ENCODE results near the gene COL4A1. TPM values are rescaled to one million over a fixed set of nuclear protein-coding genes. Genes with fewer than 3 reads are reported as not detected.

COL4A1 gene
- total RNA-seq, 1 donor from 2014 or later, result 65.2 TPM

DNA sequence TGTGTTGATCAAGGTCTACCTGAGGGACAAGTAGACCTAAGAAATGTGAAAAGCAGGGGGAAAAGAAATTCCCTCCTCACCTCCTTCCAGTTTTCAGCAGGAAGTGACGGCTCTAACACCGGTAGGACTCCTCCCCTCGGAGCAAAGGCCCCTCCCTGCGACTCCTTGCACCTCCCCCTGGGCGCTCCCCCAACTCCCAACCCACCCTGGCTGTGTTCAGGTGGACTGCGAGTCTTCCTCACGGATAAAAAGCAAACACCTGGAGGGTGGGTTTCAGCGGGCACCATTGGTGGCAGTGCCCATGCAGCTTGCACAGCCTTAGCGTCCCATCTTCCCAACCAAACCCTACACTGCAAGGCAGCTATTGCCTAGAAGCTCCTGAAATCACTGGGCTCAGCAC, 124.5 kb downstream of the COL4A1 start:
- DNase-seq (ENCODE audit: low spot score in 2 of 2), result no peak
- no peak for FAIRE-seq

DNA sequence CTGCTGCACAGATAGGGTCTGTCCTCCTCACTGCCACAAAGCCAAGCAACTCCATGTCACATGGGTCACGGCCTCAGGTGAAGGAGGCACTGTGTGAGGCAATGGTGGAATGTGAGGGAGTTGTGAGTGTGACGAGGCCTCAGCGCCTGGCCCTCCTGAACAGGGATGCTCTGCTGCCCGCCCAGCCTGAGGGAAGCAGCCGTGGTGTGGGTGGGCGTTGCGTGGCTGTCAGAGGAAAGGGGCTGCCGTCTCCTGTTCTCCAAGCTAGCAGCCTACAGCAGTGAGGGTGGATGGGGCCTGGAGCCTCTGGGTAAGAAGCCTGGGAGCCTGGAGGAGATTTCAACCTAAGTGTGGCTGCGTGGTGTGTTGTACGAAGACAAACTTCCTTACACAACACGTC, 125.0 kb downstream of the COL4A1 start:
- no peak for FAIRE-seq

DNA sequence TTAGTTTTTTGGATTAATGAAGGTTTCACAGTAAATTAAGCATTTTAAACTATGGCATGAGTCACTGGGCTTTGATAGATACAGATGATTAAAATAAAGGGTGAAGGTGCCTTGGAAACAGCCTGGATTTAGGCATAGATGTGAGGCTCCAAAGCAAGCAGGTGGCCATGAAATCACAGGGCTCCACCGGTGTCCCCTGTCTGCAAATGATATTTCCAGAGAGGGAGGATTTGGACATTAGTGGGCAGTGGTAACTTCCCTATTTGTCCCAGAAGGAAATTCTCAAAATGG, 127.2 kb downstream of the COL4A1 start:
- DNase-seq (ENCODE audit: low spot score in 2 of 2) (no peak), FAIRE-seq (no peak)

More for the DNA sequence above, 125.0 kb downstream of the COL4A1 start:
- no peak for DNase-seq (ENCODE audit: low spot score in 2 of 2)

DNA sequence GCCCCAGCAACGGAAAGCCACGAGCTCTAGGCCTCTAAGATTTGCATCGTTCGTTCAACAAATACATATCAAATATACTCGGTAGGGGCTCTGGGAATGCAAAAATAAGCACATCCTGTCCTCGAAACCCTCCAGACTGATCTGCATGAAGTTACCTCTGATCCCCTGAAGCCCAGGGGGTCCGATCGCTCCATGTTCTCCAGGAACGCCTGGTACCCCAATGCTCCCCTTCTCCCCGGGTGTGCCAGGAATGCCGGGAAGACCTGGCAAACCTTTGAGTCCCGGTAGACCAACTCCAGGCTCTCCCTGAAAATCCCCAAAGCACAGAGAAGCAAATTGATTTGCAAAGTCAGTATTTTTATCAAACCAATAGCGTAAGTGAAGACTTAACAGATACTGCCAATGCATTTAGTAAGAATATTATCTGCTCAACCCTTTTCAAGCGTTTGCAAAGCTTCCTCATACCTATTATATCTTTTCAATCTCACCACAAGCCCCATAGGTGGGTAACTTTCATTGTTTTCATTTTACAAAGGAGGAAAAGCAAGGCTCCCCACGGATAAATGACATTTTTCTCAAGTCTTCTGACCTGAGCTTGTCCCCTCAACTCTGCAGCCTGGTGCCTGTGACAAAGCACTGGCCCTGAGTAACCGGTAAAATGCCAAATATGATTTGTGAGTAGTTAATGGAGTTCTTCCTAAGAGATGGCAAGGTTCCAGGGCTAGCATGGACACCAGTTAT, 127.7 kb downstream of the COL4A1 start:
- FAIRE-seq, result no peak
- no peak for DNase-seq (ENCODE audit: low spot score in 2 of 2)

DNA sequence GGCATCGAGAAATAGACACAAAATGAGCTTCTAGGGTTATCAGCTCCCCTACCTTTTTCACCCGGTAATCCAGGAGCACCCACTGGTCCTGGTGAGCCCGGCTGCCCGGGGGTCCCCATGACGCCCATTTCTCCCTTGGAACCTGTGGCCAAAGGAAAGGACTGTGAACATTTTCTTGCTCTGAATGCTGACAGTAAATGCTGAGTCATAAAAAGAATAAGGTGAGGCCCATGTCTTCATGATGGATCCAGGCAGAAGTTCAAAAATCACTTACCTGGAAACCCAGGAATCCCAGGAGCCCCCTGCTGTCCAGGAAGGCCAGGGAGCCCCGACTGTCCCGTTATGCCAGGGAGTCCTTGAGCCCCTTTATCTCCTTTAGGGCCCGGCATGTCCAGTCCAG, 129.2 kb downstream of the COL4A1 start:
- DNase-seq (ENCODE audit: low spot score in 2 of 2), result no peak
- FAIRE-seq, result no peak

DNA sequence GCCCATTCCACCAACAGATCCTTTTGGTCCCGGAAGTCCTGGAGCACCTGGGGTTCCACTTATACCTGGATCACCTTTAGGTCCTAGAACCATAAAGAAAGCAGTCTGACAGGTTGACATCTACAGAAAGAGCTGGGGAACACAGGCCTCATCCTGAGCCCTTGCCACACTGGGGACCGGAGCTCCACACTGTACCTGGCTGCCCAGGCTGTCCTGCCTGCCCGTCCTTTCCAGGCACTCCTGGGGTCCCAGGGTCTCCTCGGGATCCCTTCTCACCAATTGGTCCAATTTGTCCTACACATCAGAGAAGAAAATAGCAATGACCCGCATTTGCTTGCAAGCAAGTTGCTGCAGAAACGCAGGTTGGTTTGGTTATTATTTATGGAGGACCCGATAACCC, 130.5 kb downstream of the COL4A1 start:
- FAIRE-seq (no peak), DNase-seq (ENCODE audit: low spot score in 2 of 2) (no peak)

DNA sequence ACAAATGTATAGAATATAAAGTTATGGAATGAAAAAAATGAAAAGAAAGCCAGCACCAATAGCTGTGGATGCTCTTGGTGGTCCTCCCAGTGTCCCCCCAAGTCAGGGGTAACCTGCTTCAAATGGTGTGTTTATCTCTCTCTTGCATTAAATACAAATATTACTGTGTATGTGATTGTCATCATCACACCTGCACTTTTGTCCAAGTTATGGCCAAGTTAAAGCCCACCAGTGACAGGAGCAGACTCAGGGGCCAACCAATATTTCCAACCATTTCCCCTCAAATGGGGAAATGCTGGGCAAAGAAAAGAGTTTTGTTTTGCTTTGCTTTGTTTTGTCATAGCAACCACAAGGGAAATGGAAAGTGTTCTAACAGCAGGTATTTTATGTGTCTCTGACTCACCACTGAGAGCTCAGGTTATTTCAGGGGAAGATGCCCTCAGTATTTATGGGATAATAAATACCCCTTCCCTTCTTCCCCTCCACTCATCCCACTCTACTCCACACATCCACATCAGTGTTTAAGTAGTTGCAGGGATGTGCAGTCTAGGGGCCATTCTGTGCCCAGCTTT, 133.6 kb downstream of the COL4A1 start:
- DNase-seq (ENCODE audit: low spot score in 2 of 2) (no peak), FAIRE-seq (no peak)

DNA sequence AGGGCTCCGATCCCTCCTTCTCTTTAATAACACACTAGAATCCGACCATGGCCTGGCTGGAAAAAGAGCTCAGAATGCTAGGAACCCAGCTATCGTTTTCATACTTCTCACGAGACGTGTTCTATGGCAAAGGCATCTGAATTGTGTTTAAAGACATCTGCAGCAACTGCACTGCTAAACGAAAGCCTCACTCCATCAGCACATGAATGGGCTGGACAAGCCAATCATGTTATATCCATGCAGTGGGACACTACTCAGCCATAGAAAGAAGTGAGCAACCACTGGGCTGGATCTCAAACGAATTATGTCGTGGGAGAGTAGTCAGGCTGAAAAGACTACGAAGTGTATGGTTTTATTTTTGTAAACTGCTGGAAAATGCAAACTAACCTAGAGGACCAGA, 136.1 kb downstream of the COL4A1 start:
- DNase-seq (ENCODE audit: low spot score in 2 of 2) (no peak), FAIRE-seq (no peak)

DNA sequence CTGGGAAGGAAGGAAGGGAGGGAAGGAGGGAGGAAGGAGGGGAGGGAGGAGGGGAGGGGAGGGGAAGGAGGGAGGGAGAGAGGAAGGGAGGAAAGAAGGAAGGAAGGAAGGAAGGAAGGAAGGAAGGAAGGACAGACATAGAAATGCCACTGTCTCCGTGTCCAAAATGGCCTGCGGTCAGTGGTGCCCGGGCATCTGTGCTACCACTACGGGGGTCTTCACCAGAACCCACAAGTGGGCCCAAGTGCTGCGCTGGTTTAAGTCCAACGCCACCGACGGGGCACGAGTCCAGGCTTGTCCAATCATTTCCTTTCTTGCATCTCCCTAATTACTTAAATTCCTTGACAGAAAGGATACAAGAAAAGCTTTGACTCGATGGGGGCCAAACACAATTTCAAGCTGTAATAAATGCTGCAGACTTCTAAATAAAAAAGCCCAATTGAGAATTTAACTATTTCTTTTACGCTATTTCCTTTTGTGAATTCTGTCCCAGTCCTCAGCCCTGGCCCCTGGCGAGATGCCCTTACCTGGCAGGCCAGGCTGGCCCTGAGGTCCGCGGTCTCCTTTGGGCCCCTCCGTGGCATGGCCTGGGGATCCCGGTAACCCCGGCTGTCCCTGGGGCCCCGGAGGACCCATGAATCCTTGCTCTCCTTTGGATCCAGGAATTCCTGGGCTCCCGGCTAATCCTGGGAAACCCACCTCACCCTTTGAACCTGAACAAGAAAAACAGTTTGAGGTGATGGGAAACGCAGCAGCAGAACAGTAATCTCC, 136.8 kb downstream of the COL4A1 start:
- no peak for FAIRE-seq

DNA sequence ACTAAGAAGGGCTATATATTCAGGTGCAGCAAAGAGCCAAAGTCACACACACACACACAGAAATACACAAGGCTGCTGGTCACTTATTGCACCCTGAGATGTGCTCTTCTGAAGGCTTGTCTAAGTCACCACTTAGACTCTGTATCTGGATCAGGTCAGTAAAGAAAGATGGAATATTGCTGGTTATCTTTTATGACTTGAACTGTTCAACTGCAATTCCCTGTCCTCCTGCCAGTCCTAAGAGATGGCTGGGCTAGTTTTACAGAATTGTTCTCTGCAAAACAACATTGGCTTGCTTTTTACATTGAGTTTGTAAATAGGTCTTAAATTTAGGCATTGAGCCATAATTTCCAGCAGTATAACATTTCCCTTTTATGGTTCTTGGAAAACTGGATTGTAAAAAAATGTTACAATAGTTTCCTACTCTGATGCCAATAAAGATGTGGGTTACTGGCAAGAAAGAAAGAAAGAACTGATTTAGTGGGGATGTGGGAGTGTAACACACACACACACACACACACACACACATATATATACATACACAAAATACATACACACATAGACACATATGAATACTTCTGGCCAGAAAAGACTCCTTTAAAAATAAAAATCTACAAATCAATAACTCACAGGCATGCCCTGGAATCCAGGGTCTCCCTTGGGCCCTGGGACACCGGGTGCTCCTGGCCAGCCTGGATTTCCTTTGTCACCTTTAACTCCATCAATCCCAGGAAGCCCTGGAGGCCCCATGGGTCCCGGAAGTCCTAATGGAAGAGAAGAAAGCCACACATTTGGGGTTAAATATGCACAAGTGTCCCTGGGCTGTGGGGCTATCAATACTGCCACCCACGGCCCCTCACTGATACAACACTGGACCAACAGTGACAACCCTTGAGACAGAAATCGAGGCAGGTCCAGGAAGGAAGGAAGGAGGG, 137.7 kb downstream of the COL4A1 start:
- no peak for FAIRE-seq
- no peak for DNase-seq (ENCODE audit: low spot score in 2 of 2)

More for the DNA sequence above, 136.8 kb downstream of the COL4A1 start:
- DNase-seq (ENCODE audit: low spot score in 2 of 2), result no peak

DNA sequence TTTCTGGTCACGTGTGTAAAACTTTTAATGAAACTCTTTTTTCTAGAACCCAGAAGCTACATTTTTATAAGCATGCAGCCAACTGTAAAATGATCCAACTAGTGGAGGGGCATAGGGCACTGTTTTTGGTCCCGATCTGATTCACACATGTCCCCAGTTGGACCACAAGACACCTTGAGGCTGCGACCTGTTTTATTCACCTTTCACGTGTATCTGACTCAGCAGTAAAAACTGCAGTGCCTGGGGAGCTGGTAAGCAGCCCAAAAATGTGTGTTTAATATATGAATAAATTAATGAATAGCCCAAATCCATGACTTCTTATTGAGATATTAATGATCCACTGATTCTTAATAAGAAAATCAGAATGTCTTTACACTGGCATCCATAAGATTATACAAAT, 140.4 kb downstream of the COL4A1 start:
- FAIRE-seq (no peak), DNase-seq (ENCODE audit: low spot score in 2 of 2) (no peak)

DNA sequence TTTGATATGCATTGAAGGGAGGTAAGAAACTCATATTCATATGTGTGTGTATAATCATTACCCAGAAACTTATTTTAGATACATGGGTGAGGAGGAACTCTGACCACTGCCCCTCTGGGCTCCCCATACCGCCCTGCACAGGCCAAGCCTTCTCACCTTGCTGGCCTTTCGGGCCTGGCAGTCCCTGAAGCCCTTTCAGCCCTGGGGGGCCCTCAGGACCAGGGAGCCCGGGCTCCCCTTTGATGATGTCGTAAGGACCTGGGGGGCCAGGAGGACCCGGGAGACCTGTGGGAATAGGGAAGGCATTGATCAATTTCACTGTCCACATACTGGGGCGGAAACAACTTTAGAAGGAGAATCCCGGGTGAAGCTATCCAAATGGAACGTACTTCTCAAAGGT, 142.3 kb downstream of the COL4A1 start:
- DNase-seq (ENCODE audit: low spot score in 2 of 2) (no peak), FAIRE-seq (no peak)

DNA sequence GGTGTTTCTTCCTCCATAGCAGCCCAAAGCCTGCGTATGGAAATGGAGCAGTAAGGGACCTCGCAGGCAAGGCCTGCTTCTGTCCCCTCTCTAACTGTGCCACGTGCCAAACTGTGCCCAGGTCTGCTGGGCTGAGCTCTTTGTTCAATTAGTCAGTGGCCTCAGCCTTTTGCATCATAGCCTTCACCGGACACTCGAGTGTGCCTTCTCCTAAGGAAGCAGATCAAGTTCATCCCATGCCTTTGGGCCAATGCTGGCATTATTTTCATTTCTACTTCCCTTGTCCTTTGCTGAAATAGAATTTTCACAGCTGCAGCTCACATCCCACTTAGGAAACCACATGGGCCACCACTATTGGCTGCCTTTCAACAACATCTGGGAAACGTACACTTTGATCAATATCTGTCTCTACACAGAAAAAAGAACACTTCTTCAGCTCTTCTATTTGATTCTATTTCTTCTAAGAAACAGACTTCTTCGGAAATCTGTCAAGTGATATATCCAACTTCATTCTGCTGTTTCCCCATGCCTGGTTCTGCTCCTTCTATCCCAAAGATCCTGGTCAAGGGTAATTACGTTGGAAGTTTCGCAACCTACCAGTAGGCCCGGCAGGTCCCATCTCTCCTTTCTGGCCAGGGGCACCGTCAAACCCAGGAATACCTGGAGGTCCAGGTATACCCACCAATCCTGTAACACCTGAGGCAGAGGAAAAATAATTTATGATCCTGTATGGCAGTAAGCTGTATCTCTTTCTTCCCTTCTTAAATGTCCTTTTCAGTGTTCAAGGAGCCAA, 143.9 kb downstream of the COL4A1 start:
- DNase-seq (ENCODE audit: low spot score in 2 of 2), result no peak
- no peak for FAIRE-seq

DNA sequence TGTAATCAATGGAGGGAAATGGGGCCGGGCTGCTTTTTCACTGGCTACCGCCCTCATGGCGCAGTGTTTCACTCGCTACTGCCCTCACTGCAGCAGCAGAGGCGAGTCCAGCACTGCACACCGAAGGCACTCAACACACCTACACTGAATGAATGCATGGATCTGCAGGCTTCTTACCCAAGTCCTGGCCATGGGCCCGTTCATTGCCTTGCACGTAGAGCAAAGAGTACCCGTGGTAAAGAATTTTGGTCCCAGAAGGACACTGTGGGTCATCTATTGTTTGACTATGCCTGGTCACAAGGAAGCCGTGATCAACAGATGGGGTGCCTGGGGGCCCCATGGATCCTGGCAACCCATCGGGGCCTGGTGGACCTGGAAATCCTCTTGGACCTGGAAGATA, 144.9 kb downstream of the COL4A1 start:
- DNase-seq (ENCODE audit: low spot score in 2 of 2) (no peak), FAIRE-seq (no peak)

DNA sequence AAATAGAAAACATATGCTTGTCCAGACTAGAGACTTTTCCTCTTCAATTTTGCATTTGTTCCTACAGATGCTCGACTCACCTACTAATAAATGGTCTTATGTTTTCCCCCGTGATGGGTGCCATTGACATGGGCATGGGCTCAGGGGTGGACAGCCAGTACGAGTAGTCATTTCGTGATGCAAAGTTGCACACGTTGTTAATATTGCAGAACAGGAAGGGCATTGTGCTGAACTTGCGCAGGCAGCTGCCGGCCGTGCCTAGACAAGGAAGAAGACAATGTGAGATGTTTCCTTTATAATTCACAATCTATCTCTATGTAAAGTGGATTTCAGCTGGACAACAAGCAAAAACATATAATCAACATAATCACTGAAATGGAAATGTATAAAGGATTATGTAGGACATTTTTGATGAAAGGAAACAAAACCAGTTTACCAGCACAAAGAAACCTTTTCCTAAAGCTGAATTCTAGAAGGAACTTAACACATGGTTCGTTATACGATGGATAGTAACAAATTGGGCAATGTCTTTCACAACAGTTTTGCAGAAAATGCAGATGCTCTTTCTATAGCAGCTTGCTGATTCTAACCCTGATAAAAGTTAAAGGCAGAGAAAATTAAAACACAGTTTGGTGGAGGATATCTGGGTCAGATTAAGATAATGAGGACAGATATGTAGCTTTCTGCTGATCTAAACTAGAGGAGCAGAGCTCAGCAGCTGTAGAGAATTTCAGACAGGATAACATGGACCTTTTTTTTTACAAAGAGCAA, 145.7 kb downstream of the COL4A1 start:
- DNase-seq (ENCODE audit: low spot score in 2 of 2) (no peak), FAIRE-seq (no peak)

DNA sequence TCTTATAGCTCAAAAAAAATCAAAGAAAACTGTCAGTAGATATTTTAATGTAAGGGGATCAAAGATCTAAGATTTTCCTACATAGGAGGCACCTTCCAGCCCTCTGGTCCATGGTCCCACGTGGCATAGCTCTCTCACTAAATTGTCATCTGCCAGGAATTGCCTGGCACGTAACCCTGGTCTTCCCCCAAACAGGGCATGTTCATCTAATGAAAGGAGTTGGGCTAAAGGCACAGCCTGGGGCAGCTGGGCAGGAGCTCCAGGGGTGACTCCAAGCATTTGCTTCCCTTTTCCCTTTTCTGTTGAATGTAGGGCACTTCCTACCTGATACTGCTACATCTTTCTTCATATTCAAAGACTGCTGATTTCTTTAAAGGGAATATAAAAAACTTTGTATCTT, 148.7 kb downstream of the COL4A1 start:
- FAIRE-seq (no peak), DNase-seq (ENCODE audit: low spot score in 2 of 2) (no peak)

DNA sequence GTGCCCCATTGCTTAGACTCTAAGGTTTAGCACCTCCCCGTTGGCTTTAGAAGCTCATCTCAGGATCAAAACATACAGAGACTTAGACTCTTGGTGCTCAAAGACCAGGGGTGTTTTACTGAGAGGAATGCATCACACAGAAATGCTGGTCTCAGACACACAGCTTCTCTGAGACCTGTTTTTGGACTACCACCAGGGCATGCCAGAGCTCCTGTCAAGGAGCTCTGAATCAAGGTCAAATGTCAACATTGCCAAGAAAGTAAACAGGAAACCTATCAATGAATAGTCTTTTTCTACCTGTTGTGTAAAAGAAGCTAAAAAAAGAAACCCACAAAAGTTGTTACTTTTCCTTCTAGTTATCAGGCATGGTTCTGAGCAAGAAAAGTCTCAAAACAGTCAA, 149.2 kb downstream of the COL4A1 start:
- FAIRE-seq, result no peak
- DNase-seq (ENCODE audit: low spot score in 2 of 2), result no peak

DNA sequence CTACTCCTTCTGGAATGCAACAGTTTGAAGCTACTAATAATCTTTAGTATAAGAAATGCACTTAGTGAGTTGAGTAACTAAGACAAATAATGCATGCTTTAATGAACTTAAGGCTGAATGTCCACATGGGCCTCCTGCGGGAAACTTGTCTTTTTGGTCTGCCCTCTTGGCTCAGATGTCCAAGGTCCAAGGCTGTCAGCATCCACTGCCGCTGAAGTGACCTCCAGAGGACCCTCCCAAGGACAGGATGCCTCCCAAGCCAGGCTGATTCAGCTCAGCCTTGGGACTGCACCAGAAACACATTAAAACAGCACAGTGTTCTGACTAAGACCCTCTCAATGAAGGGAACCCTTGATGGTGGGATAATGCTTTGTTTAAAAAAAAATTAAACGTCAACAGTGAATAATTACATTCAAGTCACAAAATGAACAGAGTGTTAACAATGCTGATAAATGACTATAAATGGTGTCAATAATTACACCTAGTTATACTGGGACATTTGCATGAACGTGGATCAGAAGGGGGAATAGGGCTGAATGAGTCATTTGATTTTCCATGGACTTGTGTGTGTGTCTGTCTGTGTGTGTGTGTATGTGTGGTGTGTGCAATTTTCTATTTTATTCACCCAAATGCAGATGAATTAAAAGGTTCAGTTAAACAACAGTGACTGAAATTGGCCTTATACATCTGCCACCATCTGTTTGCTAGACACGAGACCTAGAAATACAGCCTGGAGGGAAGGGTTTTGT, 150.5 kb downstream of the COL4A1 start:
- DNase-seq (ENCODE audit: low spot score in 2 of 2) (no peak), FAIRE-seq (no peak)

DNA sequence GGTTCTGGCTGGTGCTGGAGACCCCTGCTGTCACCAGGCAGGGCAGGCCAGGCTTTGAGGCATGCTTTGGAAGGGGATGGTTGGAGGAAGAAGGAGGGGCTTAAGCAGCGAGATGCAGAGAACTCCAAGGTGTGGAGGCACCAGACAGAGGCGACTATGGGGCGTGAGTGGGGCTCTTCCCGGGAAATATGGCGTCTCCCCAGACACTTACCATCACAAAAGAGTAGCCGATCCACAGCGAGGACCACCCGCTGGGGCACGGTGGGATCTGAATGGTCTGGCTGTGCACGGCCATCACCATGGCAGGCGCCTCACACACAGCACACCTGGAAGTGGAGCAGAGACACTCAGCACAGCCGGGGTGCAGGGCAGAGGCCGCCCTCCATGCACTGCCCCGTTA, 151.9 kb downstream of the COL4A1 start:
- DNase-seq (ENCODE audit: low spot score in 2 of 2) (no peak), FAIRE-seq (no peak)
